Activated CD8-positive, alpha-beta memory T cell treated with anti-CD3 and anti-CD28 coated beads, Interleukin-2, amount 50 U/mL, for 4 hours (primary cell): Measurements from ENCODE around the gene ASAP2.

ENCODE experiments used
- DNase-seq: peaks from one replicate; pipeline ENCODE4 v3.0.0-alpha.2; 2020

The ASAP2 gene

GRCh38 chr2:9330612-9331270 lies 124.1 kb downstream of the ASAP2 start:
- DNase-seq: no peak

GRCh38 chr2:9331704-9332103 lies 125.1 kb downstream of the ASAP2 start:
- no peak for DNase-seq

GRCh38 chr2:9332136-9332852 lies 125.7 kb downstream of the ASAP2 start:
- no peak for DNase-seq

- no peak for DNase-seq
Observed at GRCh38 chr2:9332853-9333245, 126.2 kb downstream of the ASAP2 start.

- no peak for DNase-seq
Observed at GRCh38 chr2:9333591-9334171, 127.1 kb downstream of the ASAP2 start.

GRCh38 chr2:9334761-9335160 lies 128.1 kb downstream of the ASAP2 start:
- no peak for DNase-seq

GRCh38 chr2:9335322-9335832 lies 128.8 kb downstream of the ASAP2 start:
- no peak for DNase-seq

GRCh38 chr2:9336241-9336575 lies 129.6 kb downstream of the ASAP2 start:
- no peak for DNase-seq

- no peak for DNase-seq
Observed at GRCh38 chr2:9336576-9337314, 130.1 kb downstream of the ASAP2 start.

GRCh38 chr2:9337901-9338300 lies 131.3 kb downstream of the ASAP2 start:
- no peak for DNase-seq

- no peak for DNase-seq
Observed at GRCh38 chr2:9341337-9341887, 134.8 kb downstream of the ASAP2 start.

GRCh38 chr2:9342659-9343058 lies 136.0 kb downstream of the ASAP2 start:
- no peak for DNase-seq

- DNase-seq: no peak
Observed at GRCh38 chr2:9343524-9343923, 136.9 kb downstream of the ASAP2 start.

GRCh38 chr2:9344434-9344833 lies 137.8 kb downstream of the ASAP2 start:
- no peak for DNase-seq

GRCh38 chr2:9345343-9345742 lies 138.7 kb downstream of the ASAP2 start:
- no peak for DNase-seq

- no peak for DNase-seq
Observed at GRCh38 chr2:9345997-9346396, 139.4 kb downstream of the ASAP2 start.

- DNase-seq: no peak
Observed at GRCh38 chr2:9346885-9347284, 140.3 kb downstream of the ASAP2 start.

GRCh38 chr2:9347411-9347881 lies 140.8 kb downstream of the ASAP2 start:
- no peak for DNase-seq

GRCh38 chr2:9354318-9354717 lies 147.7 kb downstream of the ASAP2 start:
- DNase-seq: no peak

- DNase-seq: no peak
Observed at GRCh38 chr2:9355270-9355669, 148.7 kb downstream of the ASAP2 start.

GRCh38 chr2:9355716-9356115 lies 149.1 kb downstream of the ASAP2 start:
- no peak for DNase-seq

GRCh38 chr2:9356261-9356660 lies 149.6 kb downstream of the ASAP2 start:
- DNase-seq: no peak

- no peak for DNase-seq
Observed at GRCh38 chr2:9358846-9359245, 152.2 kb downstream of the ASAP2 start.
